Stimulated activated CD8-positive, alpha-beta memory T cell treated with anti-CD3 and anti-CD28 coated beads, Interleukin-2, amount 100 ng/mL, for 48 hours (primary cell): Measurements from ENCODE around the gene ACHE.

Experiments used
- DNase-seq, 2 donors: peaks; one replicate each; pipeline ENCODE4 v3.0.0-alpha.2; 2020; ENCODE audit warnings: low read depth in 2 of 2

Gene ACHE

DNA sequence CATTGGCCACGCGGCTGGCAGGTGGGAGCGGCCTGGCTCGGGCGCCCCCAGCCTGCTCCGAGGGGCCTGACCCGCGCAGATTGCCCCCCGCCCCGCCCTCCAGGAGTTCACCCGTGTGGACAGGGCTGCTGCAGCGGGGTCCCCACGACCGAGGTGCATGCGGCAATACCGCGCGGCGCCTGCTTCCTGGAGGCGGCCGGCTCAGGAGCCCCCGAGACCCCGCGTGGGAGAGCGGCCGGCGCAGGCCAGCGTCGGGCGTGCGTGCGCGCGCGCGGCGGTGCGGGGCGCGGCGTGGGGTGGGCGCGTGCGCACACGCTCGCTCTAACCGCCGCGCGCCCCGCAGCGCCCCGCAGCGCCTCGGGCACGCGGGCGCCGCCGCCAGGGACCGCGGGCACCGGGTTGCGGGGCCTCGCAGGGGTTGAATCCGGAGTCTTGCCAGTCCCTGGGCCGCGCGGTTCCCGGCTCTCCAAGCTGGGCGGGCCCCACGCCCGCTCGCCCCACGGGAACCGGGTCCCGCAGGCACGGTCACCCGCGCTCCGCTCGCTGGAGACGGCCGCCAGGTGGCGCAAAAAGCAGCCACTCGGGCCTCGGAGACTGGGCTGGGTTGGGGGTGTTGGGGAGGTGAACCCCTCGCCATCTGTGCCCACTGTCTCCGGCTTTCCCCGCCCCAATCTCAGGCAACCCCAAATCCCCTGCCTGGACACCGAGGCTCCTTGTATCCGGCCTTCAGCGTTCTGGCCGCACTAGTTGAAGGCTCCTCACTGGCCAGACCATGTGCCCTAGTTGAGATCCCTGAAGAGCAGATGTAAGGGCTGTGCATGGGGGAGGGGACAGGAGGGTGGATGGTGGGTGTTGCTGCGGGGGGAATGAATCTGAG, 1.3 kb upstream of the ACHE start:
- peak in 1 of 2 donors; percentile 53 for DNase-seq

GRCh38 chr7:100895956-100896731, 456 bp upstream of the ACHE start:
- DNase-seq: no peak

- DNase-seq: peak in 1 of 2 donors; percentile 57
These were observed 608 bp downstream of the ACHE start for GRCh38 chr7:100894860-100895700.

DNA sequence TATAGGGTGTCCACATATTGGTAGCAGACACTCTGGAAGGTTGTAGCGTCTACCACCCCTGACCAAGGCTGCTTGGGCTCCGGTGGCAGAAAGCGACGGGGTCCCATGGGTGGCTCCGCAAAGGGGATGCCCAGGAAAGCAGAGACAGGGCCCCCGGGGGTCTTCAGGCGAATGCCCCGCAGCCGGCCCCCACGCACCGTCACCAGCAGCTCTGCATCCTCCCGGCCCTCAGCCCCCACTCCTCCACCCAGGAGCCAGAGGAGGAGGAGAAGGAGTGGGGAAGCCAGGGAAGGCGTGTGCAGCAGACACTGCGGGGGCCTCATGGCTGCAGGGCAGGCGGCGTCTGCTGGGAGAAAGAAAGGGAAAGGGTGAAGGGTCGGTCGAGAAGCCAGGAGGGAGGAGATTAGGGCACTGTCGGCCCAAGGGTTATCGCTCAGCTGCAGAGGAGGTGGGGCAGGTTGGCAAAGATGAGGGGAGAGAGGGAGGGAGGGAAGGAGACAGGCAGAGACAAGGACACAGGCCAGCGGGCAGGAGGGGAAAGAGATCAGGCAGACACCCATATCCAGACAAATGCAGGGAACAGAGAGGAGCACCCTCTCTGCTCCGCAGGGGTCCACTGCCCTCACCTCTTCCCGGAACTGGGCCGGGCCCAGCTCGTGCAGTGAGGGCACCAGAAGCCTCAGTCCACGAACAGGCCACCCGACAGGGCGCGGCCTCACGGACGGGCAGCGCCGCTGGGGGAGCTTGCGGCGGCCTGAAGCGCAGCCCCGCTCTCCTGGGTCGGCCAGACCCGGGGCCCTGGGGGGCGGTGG, 1.6 kb downstream of the ACHE start:
- DNase-seq: no peak

DNA sequence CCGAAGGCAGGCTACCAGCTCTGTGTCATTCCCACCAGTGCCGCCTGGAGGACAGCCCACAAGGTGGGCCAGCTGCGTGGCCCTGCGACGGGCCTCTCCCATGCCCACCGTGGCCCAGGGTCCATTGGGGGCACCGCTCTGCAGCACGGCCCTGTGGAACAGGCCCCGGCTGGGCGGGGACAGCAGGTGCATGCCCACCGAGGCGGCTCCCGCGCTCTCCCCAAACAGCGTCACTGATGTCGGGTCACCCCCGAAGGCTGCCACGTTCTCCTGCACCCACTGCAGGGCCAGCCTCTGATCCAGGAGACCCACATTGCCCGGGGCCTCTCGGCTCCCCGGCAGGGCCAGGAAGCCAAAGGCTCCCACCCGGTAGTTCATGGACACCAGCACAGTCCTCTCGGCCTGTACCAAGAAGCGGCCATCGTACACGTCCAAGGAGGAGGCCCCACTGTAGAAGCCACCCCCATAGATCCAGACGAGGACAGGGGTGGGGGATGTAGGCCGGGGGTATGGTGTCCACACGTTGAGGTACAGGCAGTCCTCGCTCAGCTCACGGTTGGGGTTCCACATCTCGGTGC, 2.3 kb downstream of the ACHE start:
- no peak for DNase-seq

DNA sequence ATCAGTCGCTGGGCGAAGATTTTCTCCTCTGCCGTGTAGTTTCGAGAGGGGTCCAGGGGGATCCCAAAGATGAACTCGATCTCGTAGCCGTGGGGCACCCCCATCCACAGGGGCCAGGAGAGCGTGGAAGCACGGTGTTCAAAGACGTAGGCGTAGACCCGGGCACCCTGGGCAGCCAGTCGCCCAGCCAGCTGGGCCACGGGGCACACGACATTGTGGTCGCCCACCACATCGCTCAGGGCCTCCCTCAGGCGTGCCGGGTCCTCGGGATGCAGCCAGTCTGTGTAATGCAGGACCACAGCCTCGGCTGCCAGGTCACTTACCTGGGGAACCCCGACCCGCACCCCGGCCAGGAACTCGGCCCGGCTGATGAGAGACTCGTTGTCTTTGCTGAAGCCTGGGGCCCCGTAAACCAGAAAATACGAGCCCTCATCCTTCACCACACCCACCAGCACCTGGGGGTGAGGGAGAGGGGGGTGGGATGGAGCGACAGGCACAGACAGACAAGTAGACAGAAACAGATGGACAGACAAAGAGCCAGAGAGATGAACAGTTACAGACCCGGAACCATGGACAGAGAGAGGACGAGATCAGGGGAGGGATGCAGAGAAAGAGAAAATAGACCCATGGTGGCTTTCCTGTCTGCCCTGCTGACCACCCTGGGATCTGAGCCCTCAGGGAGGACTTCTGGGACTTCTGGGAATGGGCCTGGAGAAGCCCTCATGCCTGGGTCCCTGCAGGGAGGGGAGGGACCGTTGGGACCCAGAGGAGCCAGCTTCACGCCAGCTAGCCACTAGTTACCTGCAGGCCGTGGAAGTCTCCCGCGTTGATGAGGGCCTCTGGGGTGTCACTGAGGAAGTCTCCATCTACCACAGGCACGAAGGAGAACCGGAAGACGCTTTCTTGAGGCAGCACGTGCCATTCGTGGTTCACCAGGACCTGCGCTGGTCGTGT, 3.0 kb downstream of the ACHE start:
- no peak for DNase-seq

DNA sequence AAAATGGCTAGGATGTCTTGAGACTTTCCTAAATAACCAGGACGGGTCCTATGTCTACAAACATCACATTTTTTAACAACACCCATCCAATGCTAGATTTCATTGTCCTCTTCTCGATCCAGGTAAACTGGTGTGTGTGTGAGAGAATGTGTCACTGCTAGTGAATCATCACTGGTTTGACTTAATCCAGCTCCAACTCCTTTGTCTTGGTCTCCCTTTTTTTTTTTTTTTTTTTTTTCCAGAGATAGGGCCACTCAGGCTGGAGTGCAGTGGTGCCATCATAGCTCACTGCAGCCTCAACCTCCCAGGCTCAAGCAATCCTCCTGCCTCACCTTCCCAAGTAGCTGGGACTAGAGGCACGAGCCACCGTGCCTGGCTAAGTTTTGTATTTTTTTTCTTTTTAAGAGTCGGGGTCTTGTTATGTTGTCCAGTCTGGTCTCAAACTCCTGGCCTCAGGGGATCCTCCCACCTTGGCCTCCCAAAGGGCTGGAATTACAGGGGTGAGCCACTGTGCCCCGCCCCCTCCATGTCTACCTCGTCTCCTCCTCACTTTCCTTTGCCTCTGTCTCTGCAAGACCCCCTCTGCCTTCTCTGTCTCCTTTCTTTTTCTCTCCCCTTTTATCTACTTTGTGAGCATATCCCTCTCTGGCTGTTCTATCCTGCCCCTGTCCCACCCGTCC, 4.0 kb downstream of the ACHE start:
- DNase-seq: no peak

DNA sequence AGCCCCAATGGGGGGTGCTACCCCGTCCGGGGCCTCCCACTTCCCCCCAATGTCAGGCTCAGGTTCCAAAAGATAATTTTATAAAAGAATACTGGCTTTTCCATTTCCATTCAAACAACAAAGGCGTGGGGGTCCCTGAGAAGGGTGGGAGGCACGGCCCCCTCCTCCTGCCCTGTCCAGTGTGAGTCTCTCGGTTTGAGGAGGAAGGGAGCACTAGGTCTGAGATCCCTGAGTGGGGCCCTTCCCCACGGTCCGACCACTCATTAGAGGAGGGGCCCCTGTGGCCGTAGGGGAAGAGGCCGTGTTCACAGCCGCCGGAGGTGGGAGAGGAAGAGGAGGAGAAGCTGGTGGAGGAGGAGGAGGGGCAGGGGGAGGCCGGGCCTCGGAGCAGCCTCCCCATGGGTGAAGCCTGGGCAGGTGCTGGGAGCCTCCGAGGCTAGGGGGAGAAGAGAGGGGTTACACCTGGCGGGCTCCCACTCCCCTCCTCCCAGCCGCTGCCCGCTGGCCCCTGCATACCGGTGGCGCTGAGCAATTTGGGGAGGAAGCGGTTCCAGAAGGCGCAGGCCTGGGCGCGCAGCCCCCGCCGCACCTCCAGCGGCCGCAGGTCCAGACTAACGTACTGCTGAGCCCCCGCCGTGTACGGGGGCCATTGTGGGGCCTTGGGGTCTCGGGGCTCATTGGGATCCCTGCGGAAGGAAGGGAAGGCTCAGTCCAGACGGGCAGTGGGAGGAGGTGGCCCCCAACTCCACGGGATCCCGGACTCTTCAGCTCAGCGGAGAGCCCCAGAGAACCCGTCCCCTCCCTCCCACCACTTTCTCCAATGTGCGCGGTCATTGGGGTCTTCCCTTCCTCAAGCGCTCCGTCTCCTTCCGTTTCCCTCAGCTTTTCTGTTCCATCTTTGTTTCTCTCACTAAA, 4.8 kb downstream of the ACHE start:
- no peak for DNase-seq

DNA sequence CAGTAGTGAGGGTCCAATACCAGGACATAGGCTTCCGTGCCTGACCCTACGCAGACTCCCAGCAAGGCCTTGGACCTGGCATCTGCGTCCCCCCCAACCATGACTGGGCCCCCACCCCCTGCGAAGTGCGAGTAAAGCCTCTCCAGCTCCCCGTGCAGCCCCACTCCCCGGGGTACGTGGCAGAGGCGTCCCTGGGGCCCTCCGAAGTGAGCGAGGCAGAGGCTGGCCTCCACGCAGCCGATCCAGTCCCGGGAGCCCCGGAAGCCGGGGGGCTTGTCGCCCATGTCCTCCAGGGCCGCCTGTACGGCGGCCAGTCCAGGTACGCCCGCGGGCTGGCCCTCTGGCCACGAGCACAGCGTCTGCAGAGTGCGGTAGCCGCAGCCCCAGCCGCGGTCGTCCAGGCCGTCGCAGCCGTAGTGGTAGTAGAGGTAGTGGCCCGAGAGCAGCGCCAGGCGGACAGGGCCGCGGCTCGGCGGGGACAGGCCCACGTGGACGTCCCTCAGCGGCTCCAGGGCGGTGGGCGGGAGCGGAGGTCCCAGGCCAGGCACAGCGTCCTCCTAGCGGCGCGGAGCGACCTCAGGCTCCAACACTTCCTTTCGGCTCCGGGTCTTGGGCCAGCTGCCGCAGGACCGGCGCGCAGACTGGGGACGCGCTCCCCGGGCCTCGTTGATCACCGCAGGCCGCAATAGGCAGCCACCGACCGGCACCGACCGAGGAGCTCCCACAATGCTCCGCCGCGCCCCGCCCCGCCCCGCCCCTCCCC, 6.5 kb downstream of the ACHE start, which contains the start of gene UFSP1:
Gene UFSP1, minus strand, starts transcription at position 728 of the 763 bp plus-strand sequence. Its CDS starts 444 bp downstream, at position 284.
- no peak for DNase-seq

GRCh38 chr7:100888291-100888987, 7.2 kb downstream of the ACHE start:
- DNase-seq: no peak

GRCh38 chr7:100887516-100888290, 8.0 kb downstream of the ACHE start:
- no peak for DNase-seq

- DNase-seq: no peak
These were observed 8.7 kb downstream of the ACHE start for GRCh38 chr7:100886936-100887515.

DNA sequence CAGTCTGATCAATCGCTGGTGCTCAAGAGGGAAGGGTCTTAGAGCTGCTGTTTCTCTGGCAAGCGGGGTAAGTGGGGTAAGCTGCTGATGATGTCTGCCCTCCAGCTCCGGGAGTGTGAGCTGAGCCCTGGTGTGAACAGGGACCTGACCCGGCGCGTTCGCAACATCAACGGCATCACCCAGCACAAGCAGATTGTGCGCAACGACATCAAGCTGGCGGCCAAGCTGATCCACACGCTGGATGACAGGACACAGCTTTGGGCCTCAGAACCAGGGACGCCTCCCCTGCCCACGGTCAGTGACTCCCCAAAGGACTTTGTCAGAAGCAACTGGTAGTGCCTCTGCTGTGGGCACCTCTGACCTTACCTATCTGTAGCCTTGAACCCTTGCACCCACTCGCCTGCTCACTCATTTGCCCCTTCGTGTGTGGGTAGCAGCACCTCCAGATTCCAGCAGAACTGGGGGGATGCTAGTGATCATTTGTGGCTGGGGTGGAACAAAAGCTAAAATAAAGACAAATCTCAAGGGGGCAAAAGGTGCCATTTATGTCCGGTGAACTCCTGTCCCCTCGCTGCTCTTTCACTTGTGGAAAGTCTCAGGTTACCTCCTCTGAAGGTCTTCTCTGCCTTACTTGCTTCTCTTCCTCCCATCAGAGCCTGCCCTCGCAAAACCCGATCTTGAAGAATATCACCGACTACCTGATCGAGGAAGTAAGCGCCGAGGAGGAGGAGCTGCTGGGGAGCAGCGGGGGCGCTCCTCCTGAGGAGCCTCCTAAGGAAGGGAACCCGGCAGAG, 9.3 kb downstream of the ACHE start:
- DNase-seq: no peak

- DNase-seq: no peak
These were observed 10.1 kb downstream of the ACHE start for GRCh38 chr7:100885440-100886141.
